Neural cell (in vitro differentiated cells): ENCODE results near the gene HSDL2. TPM values are rescaled to one million over a fixed set of nuclear protein-coding genes. Genes with fewer than 3 reads are reported as not detected.

Experiments
- H2AFZ ChIP-seq: fragments of 200-600, 300-800 bp; sonication (generic), shearing (Covaris generic); 2 replicates; pipeline ENCODE4 v1.6.0; 2014; ENCODE audit warnings: low read depth, mild to moderate bottlenecking, antibody characterized with exemption, low read length, moderate library complexity
- H3F3A ChIP-seq: fragments of 200-600 bp; shearing (Covaris generic); 2 replicates; pipeline ENCODE4 v1.6.1; 2016; ENCODE audit warnings: mild to moderate bottlenecking, moderate library complexity, mixed read lengths, antibody characterized with exemption, low read length; ENCODE audit not compliant: insufficient read depth, poor library complexity, severe bottlenecking
- H3K27ac ChIP-seq: fragments of 200-600, 300-800 bp; sonication (generic), shearing (Covaris generic); 2 replicates; pipeline ENCODE4 v1.5.1; 2014; ENCODE audit warnings: mild to moderate bottlenecking, low read length, moderate library complexity
- H3K27me3 ChIP-seq: fragments of 300-800, 200-600 bp; sonication (generic), shearing (Covaris generic); 2 replicates; pipeline ENCODE4 v1.6.0; 2014; ENCODE audit warnings: mild to moderate bottlenecking, low read depth, low read length, moderate library complexity; ENCODE audit not compliant: insufficient read depth
- H3K36me3 ChIP-seq: fragments of 300-800, 200-600 bp; sonication (generic), shearing (Covaris generic); 2 replicates; pipeline ENCODE4 v1.5.1; 2014; ENCODE audit warnings: mild to moderate bottlenecking, antibody characterized with exemption, low read length, moderate library complexity; ENCODE audit not compliant: insufficient read depth
- H3K4me2 ChIP-seq: fragments of 300-800, 200-600 bp; sonication (generic), shearing (Covaris generic); 2 replicates; pipeline ENCODE4 v1.6.0; 2014; ENCODE audit warnings: mild to moderate bottlenecking, low read length
- H3K4me3 ChIP-seq: fragments of 300-800, 200-600 bp; sonication (generic), shearing (Covaris generic); 2 replicates; pipeline ENCODE4 v1.5.1; 2014; ENCODE audit warnings: mild to moderate bottlenecking, low read length, moderate library complexity
- H3K79me2 ChIP-seq: fragments of 200-600 bp; shearing (Covaris generic); replicated peaks from 2 replicates; pipeline ENCODE4 v1.6.0; 2014; ENCODE audit warnings: mild to moderate bottlenecking, low read length, moderate library complexity; ENCODE audit not compliant: insufficient read depth
- H3K9ac ChIP-seq: fragments of 300-800, 200-600 bp; sonication (generic), shearing (Covaris generic); 2 replicates; pipeline ENCODE4 v1.6.1; 2016; ENCODE audit warnings: mild to moderate bottlenecking, low read length, mixed read lengths
- H3K9me2 ChIP-seq: fragments of 200-600 bp; shearing (Covaris generic); 2 replicates; pipeline ENCODE4 v1.6.1; 2016; ENCODE audit warnings: mild to moderate bottlenecking, low read length, mixed read lengths; ENCODE audit not compliant: insufficient read depth
- H3K9me3 ChIP-seq: fragments of 200-600, 300-800 bp; sonication (generic), shearing (Covaris generic); 2 replicates; pipeline ENCODE4 v1.6.1; 2016; ENCODE audit warnings: mild to moderate bottlenecking, mixed run types, low read length, moderate library complexity, mixed read lengths
- H4K20me1 ChIP-seq: fragments of 200-600 bp; shearing (Covaris generic); 2 replicates; pipeline ENCODE4 v1.6.1; 2016; ENCODE audit warnings: mild to moderate bottlenecking, mixed run types; ENCODE audit not compliant: insufficient read depth
- CTCF ChIP-seq: fragments of 450-650 bp; IDR thresholded peaks from 2 replicates; pipeline ENCODE4 v1.5.1; 2014; ENCODE audit warnings: antibody characterized with exemption, mild to moderate bottlenecking, moderate library complexity; ENCODE audit not compliant: poor library complexity, severe bottlenecking
- EP300 ChIP-seq: fragments of 450-650 bp; conservative IDR thresholded peaks from 2 replicates; pipeline ENCODE4 v1.6.1; 2014; ENCODE audit warnings: antibody characterized with exemption, mild to moderate bottlenecking, moderate library complexity; ENCODE audit not compliant: poor library complexity, severe bottlenecking
- EZH2 ChIP-seq: fragments of 200-600, 300-800 bp; shearing (Covaris generic), sonication (generic); IDR thresholded peaks from 2 replicates; pipeline ENCODE4 v1.6.1; 2014; ENCODE audit warnings: antibody characterized with exemption, low read length, borderline replicate concordance, mild to moderate bottlenecking; ENCODE audit not compliant: insufficient read depth, poor library complexity, severe bottlenecking
- MXI1 ChIP-seq: fragments of 450-650 bp; conservative IDR thresholded peaks from 2 replicates; pipeline ENCODE4 v1.6.1; 2014; ENCODE audit warnings: antibody characterized with exemption, mild to moderate bottlenecking; ENCODE audit not compliant: poor library complexity, severe bottlenecking
- POLR2AphosphoS5 ChIP-seq: IDR thresholded peaks from 2 replicates; pipeline ENCODE4 v1.6.1; 2012
- RAD21 ChIP-seq: fragments of 450-650 bp; conservative IDR thresholded peaks from 2 replicates; pipeline ENCODE4 v1.6.1; 2014; ENCODE audit warnings: antibody characterized with exemption, mild to moderate bottlenecking, moderate library complexity
- SMC3 ChIP-seq: fragments of 450-650 bp; conservative IDR thresholded peaks from 2 replicates; pipeline ENCODE4 v1.6.1; 2014; ENCODE audit warnings: antibody characterized with exemption, mild to moderate bottlenecking, moderate library complexity; ENCODE audit not compliant: poor library complexity
- TAF1 ChIP-seq: IDR thresholded peaks from 2 replicates; pipeline ENCODE4 v1.6.1; 2012; ENCODE audit warnings: low read depth
- polyA plus RNA-seq: library from polyadenylated mRNA; depleted of rRNA; stranded (reverse); fragments of >200 nt; gene quantifications from 2 replicates; pipeline ENCODE4 v1.2.3, GENCODE V29; 2014
- TF ChIP-seq, protein P1 (sequence below): IDR thresholded peaks from 2 replicates; pipeline ENCODE4 v1.6.1; 2012; ENCODE audit warnings: borderline replicate concordance

HSDL2 gene
- polyA plus RNA-seq, 1 donor from 2014 or later = 9.0 TPM

- no peaks in the 10 kb centered on the region for H3F3A ChIP-seq
- no peaks in the 10 kb centered on the region for H4K20me1 ChIP-seq
- no peak overlapping the region for H2AFZ ChIP-seq
- H3K4me2 ChIP-seq = no peak overlapping the region
- H3K9me3 ChIP-seq = no peaks in the 10 kb centered on the region
- H3K27ac ChIP-seq = no peak overlapping the region
- no peaks in the 10 kb centered on the region for H3K27me3 ChIP-seq
- H3K9ac ChIP-seq = no peak overlapping the region
- peaks cover 93% of the 10 kb centered on the region for H3K79me2 ChIP-seq
- H3K4me3 ChIP-seq = no peak overlapping the region
- TF ChIP-seq CTCF (no peak), EZH2 (no peak), TAF1 (no peak), POLR2AphosphoS5 (no peak), MXI1 (no peak), EP300 (no peak), SMC3 (no peak), RAD21 (no peak)
- TF ChIP-seq, protein P1, sequence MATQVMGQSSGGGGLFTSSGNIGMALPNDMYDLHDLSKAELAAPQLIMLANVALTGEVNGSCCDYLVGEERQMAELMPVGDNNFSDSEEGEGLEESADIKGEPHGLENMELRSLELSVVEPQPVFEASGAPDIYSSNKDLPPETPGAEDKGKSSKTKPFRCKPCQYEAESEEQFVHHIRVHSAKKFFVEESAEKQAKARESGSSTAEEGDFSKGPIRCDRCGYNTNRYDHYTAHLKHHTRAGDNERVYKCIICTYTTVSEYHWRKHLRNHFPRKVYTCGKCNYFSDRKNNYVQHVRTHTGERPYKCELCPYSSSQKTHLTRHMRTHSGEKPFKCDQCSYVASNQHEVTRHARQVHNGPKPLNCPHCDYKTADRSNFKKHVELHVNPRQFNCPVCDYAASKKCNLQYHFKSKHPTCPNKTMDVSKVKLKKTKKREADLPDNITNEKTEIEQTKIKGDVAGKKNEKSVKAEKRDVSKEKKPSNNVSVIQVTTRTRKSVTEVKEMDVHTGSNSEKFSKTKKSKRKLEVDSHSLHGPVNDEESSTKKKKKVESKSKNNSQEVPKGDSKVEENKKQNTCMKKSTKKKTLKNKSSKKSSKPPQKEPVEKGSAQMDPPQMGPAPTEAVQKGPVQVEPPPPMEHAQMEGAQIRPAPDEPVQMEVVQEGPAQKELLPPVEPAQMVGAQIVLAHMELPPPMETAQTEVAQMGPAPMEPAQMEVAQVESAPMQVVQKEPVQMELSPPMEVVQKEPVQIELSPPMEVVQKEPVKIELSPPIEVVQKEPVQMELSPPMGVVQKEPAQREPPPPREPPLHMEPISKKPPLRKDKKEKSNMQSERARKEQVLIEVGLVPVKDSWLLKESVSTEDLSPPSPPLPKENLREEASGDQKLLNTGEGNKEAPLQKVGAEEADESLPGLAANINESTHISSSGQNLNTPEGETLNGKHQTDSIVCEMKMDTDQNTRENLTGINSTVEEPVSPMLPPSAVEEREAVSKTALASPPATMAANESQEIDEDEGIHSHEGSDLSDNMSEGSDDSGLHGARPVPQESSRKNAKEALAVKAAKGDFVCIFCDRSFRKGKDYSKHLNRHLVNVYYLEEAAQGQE = no peak
- H3K36me3 ChIP-seq = no peaks in the 10 kb centered on the region
- no peaks in the 10 kb centered on the region for H3K9me2 ChIP-seq
These were observed 123.3 kb downstream of the HSDL2 start for GRCh38 chr9:112503170-112503569.

DNA sequence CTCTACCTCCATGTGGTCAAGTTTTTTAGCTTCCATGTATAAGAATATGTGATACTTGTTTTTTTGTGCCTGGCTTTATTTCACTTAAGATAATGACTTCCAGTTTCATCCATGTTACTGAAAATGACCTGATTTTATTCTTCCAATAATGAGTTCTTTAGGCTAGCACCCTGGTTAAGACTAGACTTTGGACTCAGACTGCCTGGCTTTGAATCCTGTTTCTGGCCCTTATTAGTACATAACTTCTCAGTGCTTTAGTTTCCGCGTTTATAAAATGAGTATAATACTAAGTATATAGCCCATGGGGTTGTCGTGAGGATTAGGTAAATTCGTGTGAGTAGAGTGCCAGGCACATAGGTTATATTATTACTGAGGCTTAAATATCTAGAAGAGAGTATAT, 125.2 kb downstream of the HSDL2 start:
- no peaks in the 10 kb centered on the region for H3K9me3 ChIP-seq
- no peaks in the 10 kb centered on the region for H4K20me1 ChIP-seq
- H3K9me2 ChIP-seq = no peaks in the 10 kb centered on the region
- peaks cover 92% of the 10 kb centered on the region for H3K79me2 ChIP-seq
- no peaks in the 10 kb centered on the region for H3K27me3 ChIP-seq
- H3K36me3 ChIP-seq = no peaks in the 10 kb centered on the region
- H2AFZ ChIP-seq = no peak overlapping the region
- no peak overlapping the region for H3K27ac ChIP-seq
- no peak overlapping the region for H3K9ac ChIP-seq
- TF ChIP-seq EP300 (no peak), POLR2AphosphoS5 (no peak), RAD21 (no peak), EZH2 (no peak), MXI1 (no peak), CTCF (no peak), TAF1 (no peak), SMC3 (no peak)
- TF ChIP-seq, protein P1 = no peak
- no peak overlapping the region for H3K4me3 ChIP-seq
- no peaks in the 10 kb centered on the region for H3F3A ChIP-seq
- no peak overlapping the region for H3K4me2 ChIP-seq
